ENCODE data around the gene ASB3.

Gene ASB3

GRCh38 chr2:53725662-53726061 is 61.1 kb downstream of the ASB3 start:
- no peak for TF ChIP-seq GATA2 (IDR thresholded peaks at IDR 0.05; ENCODE audit: low read depth, low read length)
- no peak for TF ChIP-seq GATA3 (IDR thresholded peaks at IDR 0.05; ENCODE audit: low read depth, low read length)

GRCh38 chr2:53724536-53724935 is 62.2 kb downstream of the ASB3 start:
- TF ChIP-seq GATA2 (IDR thresholded peaks at IDR 0.05; ENCODE audit: low read depth, low read length) (no peak), GATA3 (IDR thresholded peaks at IDR 0.05; ENCODE audit: low read depth, low read length) (no peak)

DNA sequence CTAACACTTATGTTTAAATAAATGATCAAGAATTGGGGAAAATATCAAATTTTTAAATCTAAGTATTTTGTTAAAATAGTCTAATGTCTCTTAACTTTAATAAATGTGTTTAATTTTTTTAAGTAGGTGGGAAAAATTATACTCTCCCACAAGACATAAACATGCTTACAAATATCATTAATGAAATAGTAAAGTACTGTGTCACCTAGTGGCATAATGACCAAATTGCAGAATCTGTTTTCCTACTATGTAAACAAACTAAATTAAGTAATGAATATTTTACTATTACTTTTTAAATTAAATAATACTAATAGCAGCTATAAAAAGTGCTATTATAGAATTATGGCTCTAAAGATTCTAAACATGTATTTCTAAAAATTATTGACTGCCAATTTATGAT is 71.2 kb downstream of the ASB3 start:
- TF ChIP-seq GATA3 (IDR thresholded peaks at IDR 0.05; ENCODE audit: low read depth, low read length) (no peak), GATA2 (IDR thresholded peaks at IDR 0.05; ENCODE audit: low read depth, low read length) (no peak)

- TF ChIP-seq GATA2 (IDR thresholded peaks at IDR 0.05; ENCODE audit: low read depth, low read length) (no peak), GATA3 (IDR thresholded peaks at IDR 0.05; ENCODE audit: low read depth, low read length) (no peak)
These were observed 75.4 kb downstream of the ASB3 start for GRCh38 chr2:53711271-53711780.

DNA sequence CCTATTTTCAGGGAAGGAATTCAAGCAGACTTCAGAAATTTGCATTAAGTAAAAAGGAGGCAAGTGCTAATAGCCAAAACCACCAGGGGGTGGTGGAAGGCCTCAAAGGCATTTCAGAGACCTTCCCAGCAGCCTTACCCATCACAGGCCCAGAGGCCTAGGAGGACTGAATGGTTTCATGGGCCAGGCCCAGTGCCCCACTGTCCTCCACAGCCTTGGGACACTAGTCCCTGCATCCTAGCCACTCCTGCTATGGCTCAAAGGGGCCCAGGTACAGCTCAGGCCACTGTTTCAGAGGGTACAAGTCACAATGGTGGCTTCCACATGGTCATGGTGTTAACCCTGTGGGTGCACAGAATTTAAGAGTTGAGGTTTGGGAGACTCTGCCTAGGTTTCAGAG is 77.8 kb downstream of the ASB3 start:
- TF ChIP-seq GATA3 (IDR thresholded peaks at IDR 0.05; ENCODE audit: low read depth, low read length) = no peak
- TF ChIP-seq GATA2 (IDR thresholded peaks at IDR 0.05; ENCODE audit: low read depth, low read length) = no peak

GRCh38 chr2:53701221-53701620 is 85.5 kb downstream of the ASB3 start:
- no peak for TF ChIP-seq GATA3 (IDR thresholded peaks at IDR 0.05; ENCODE audit: low read depth, low read length)
- TF ChIP-seq GATA2 (IDR thresholded peaks at IDR 0.05; ENCODE audit: low read depth, low read length) = no peak

DNA sequence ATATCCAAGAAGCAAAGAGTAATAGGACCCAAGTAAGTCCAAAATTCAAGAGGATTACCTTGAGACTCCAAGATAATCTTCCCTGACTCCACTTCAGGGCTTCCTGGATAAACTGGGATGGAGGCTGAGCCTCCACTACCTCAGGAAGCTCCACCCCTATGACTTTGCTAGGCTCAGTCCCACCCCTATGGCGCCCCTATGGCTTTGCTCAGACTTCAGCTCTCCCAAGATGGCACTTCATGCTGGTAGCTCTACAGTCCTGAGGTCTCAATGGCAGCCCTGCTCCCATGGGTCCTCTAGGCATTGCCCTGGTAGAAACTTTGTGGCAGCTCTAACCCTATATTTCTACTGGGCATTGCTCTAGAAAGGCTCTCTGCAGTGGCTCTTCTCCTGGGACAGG is 89.1 kb downstream of the ASB3 start:
- TF ChIP-seq GATA2 (IDR thresholded peaks at IDR 0.05; ENCODE audit: low read depth, low read length) (no peak), GATA3 (IDR thresholded peaks at IDR 0.05; ENCODE audit: low read depth, low read length) (no peak)

GRCh38 chr2:53697092-53697491 is 89.7 kb downstream of the ASB3 start:
- no peak for TF ChIP-seq GATA2 (IDR thresholded peaks at IDR 0.05; ENCODE audit: low read depth, low read length)
- TF ChIP-seq GATA3 (IDR thresholded peaks at IDR 0.05; ENCODE audit: low read depth, low read length) = no peak

DNA sequence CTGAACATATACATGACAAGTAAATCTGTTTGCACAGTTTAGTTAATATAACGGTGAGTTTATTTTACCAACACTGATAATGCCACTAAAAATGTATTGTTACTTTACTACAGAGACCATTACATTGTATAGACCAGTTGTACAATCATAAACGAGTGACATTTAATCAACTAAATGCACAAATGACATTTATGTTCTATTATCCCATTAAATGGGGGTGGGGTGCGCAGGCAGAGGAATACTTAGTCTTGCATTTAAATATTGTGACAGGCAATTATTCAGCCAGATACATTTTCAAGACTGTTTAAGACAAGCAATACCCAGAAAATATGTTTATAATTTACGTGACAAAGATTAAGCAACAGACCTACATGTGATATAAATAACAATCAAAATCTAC is 91.2 kb downstream of the ASB3 start:
- TF ChIP-seq GATA3 (IDR thresholded peaks at IDR 0.05; ENCODE audit: low read depth, low read length) (no peak), GATA2 (IDR thresholded peaks at IDR 0.05; ENCODE audit: low read depth, low read length) (no peak)

- no peak for TF ChIP-seq GATA3 (IDR thresholded peaks at IDR 0.05; ENCODE audit: low read depth, low read length)
- TF ChIP-seq GATA2 (IDR thresholded peaks at IDR 0.05; ENCODE audit: low read depth, low read length) = no peak
These were observed 92.5 kb downstream of the ASB3 start for GRCh38 chr2:53694096-53694771.

GRCh38 chr2:53690876-53691275 is 95.9 kb downstream of the ASB3 start:
- no peak for TF ChIP-seq GATA2 (IDR thresholded peaks at IDR 0.05; ENCODE audit: low read depth, low read length)
- no peak for TF ChIP-seq GATA3 (IDR thresholded peaks at IDR 0.05; ENCODE audit: low read depth, low read length)

GRCh38 chr2:53672881-53673522 is 113.8 kb downstream of the ASB3 start:
- TF ChIP-seq GATA3 (IDR thresholded peaks at IDR 0.05; ENCODE audit: low read depth, low read length) = no peak
- TF ChIP-seq GATA2 (IDR thresholded peaks at IDR 0.05; ENCODE audit: low read depth, low read length) = no peak

GRCh38 chr2:53670331-53670730 is 116.4 kb downstream of the ASB3 start:
- no peak for TF ChIP-seq GATA2 (IDR thresholded peaks at IDR 0.05; ENCODE audit: low read depth, low read length)
- TF ChIP-seq GATA3 (IDR thresholded peaks at IDR 0.05; ENCODE audit: low read depth, low read length) = no peak

GRCh38 chr2:53668624-53669026 is 118.1 kb downstream of the ASB3 start:
- TF ChIP-seq GATA3 (IDR thresholded peaks at IDR 0.05; ENCODE audit: low read depth, low read length) (no peak), GATA2 (IDR thresholded peaks at IDR 0.05; ENCODE audit: low read depth, low read length) (no peak)

- TF ChIP-seq GATA2 (IDR thresholded peaks at IDR 0.05; ENCODE audit: low read depth, low read length) = no peak
- TF ChIP-seq GATA3 (IDR thresholded peaks at IDR 0.05; ENCODE audit: low read depth, low read length) = no peak
These were observed 125.9 kb downstream of the ASB3 start for GRCh38 chr2:53660886-53661285.
